GM12878 (cell line): ENCODE results near the gene HEPACAM. TPM values are rescaled to one million over a fixed set of nuclear protein-coding genes. Genes with fewer than 3 reads are reported as not detected.

Experiments
- ATAC-seq: fragments of 200-7000 bp; cut with Tn5 transposase; 3 replicates; pipeline ENCODE4 v1.9.1; 2020; ENCODE audit warnings: mild to moderate bottlenecking, moderate library complexity
- BruUV-seq: library from RNA; stranded (reverse); fragments of 400-500 nt; replicated peaks from 2 replicates; lab custom pipeline; 2021; lab: Mats Ljungman, UMichigan
- CTCF ChIA-PET: fragments of 300-600 bp; sonication (Branson Sonifier 250); formaldehyde crosslinking; extraction: SDS; loops from one replicate; lab custom pipeline; 2021; ENCODE audit warnings: inconsistent platforms; lab: Yijun Ruan, JAX
- POLR2A ChIA-PET: fragments of 350-600 bp; formaldehyde crosslinking; extraction: SDS; loops from one replicate; lab custom pipeline; 2021; ENCODE audit warnings: inconsistent platforms; lab: Charles Lee
- RAD21 ChIA-PET: fragments of 300-600 bp; sonication (Branson Sonifier 250); formaldehyde crosslinking; loops from one replicate; lab custom pipeline; 2023; ENCODE audit warnings: antibody characterized with exemption; ENCODE audit not compliant: unreplicated experiment; lab: Charles Lee
- SMC1A ChIA-PET: fragments of 300-600 bp; sonication (Branson Sonifier 250); formaldehyde crosslinking; loops from one replicate; lab custom pipeline; 2023; ENCODE audit not compliant: unreplicated experiment, uncharacterized antibody; lab: Charles Lee
- DNase-seq: peaks from one replicate; pipeline ENCODE4 v3.0.0-alpha.2; 2011; ENCODE audit warnings: low read depth, low spot score
- FAIRE-seq: peaks from 3 replicates; lab custom pipeline; 2011; peaks lifted over from hg19 to GRCh38; lab: Jason Lieb, UNC
- H2AFZ ChIP-seq: 2 replicates; pipeline ENCODE4 v1.6.0; 2011; ENCODE audit warnings: low read depth, low read length, control low read depth; ENCODE audit not compliant: control insufficient read depth
- H3K27ac ChIP-seq: 2 replicates; pipeline ENCODE4 v1.5.1; 2011; ENCODE audit warnings: control low read depth; ENCODE audit not compliant: control insufficient read depth, insufficient read depth
- H3K27me3 ChIP-seq, 2 experiments: replicated peaks in 1 of 2; 2 replicates each; pipeline versions ENCODE4 v1.6.0 to v1.6.1; 2011; ENCODE audit warnings: low read length in 1 of 2; ENCODE audit not compliant: control insufficient read depth in 2 of 2, insufficient read depth in 2 of 2
- H3K36me3 ChIP-seq, 2 experiments: 2 replicates each; pipeline ENCODE4 v1.5.1; 2011; ENCODE audit warnings: low read length in 1 of 2; ENCODE audit not compliant: control insufficient read depth in 2 of 2, insufficient read depth in 2 of 2
- H3K4me1 ChIP-seq: 2 replicates; pipeline ENCODE4 v1.6.1; 2011; ENCODE audit warnings: mild to moderate bottlenecking, low read length, moderate library complexity, mixed read lengths; ENCODE audit not compliant: control insufficient read depth, insufficient read depth
- H3K4me2 ChIP-seq: 2 replicates; pipeline ENCODE4 v1.6.0; 2011; ENCODE audit warnings: control low read depth; ENCODE audit not compliant: control insufficient read depth, insufficient read depth
- H3K4me3 ChIP-seq: fragments of 200-600 bp; sonication (generic); 2 replicates; pipeline ENCODE4 v1.5.1; 2016
- H3K79me2 ChIP-seq: 2 replicates; pipeline ENCODE4 v1.6.0; 2011; ENCODE audit warnings: low read length; ENCODE audit not compliant: control insufficient read depth, insufficient read depth
- H3K9ac ChIP-seq: 2 replicates; pipeline ENCODE4 v1.8.0; 2011; ENCODE audit warnings: low read length, control low read depth, mixed read lengths; ENCODE audit not compliant: control insufficient read depth, insufficient read depth
- H3K9me3 ChIP-seq: replicated peaks from 3 replicates; pipeline ENCODE4 v1.5.1; 2011; ENCODE audit warnings: mild to moderate bottlenecking, low read length; ENCODE audit not compliant: control insufficient read depth, insufficient read depth
- H4K20me1 ChIP-seq: 2 replicates; pipeline ENCODE4 v1.6.0; 2011; ENCODE audit not compliant: control insufficient read depth, insufficient read depth
- BRCA1 ChIP-seq: IDR thresholded peaks from 2 replicates; pipeline ENCODE4 v1.6.1; 2011; ENCODE audit warnings: low read depth, low read length, improper control_type of control experiment
- CHD1 ChIP-seq: IDR thresholded peaks from 2 replicates; pipeline ENCODE4 v1.6.1; 2012; ENCODE audit warnings: low read depth, low read length, improper control_type of control experiment
- CHD4 ChIP-seq: fragments of 200-600 bp; sonication (generic); IDR thresholded peaks from 2 replicates; pipeline ENCODE4 v1.6.1; 2016; ENCODE audit warnings: mild to moderate bottlenecking
- DPF2 ChIP-seq: fragments of 450-650 bp; IDR thresholded peaks from 2 replicates; pipeline ENCODE4 v1.6.1; 2017; ENCODE audit warnings: mild to moderate bottlenecking
- EED ChIP-seq: sonication (generic); IDR thresholded peaks from 2 replicates; pipeline ENCODE4 v1.6.1; 2016; ENCODE audit warnings: antibody characterized with exemption, low read depth
- ETV6 ChIP-seq, 2 experiments: fragments of 450-650 bp in 1 of 2; IDR thresholded peaks in 1 of 2; conservative IDR thresholded peaks in 1 of 2; 2 replicates each; pipeline ENCODE4 v1.6.1; 2014; ENCODE audit warnings: antibody characterized with exemption in 1 of 2, borderline replicate concordance in 1 of 2, low read depth in 1 of 2, mild to moderate bottlenecking in 1 of 2, moderate library complexity in 1 of 2
- GABPA ChIP-seq: IDR thresholded peaks from 2 replicates; pipeline ENCODE4 v1.6.1; 2014; ENCODE audit warnings: antibody characterized with exemption, low read depth, mild to moderate bottlenecking, inconsistent platforms
- HDGF ChIP-seq: fragments of 450-650 bp; IDR thresholded peaks from 2 replicates; pipeline ENCODE4 v1.6.1; 2016; ENCODE audit warnings: antibody characterized with exemption
- KLF5 ChIP-seq: fragments of 450-650 bp; IDR thresholded peaks from 2 replicates; pipeline ENCODE4 v1.6.1; 2014; ENCODE audit warnings: mild to moderate bottlenecking; ENCODE audit not compliant: partially characterized antibody
- POLR2AphosphoS2 ChIP-seq: IDR thresholded peaks from 2 replicates; pipeline ENCODE4 v1.6.1; 2011; ENCODE audit warnings: low read depth, mild to moderate bottlenecking, low read length, improper control_type of control experiment, moderate library complexity
- POLR2AphosphoS5 ChIP-seq: IDR thresholded peaks from 2 replicates; pipeline ENCODE4 v1.6.1; 2011; ENCODE audit warnings: mild to moderate bottlenecking, low read length, inconsistent platforms
- POU2F2 ChIP-seq: IDR thresholded peaks from 3 replicates; pipeline ENCODE4 v1.6.1; 2011; ENCODE audit warnings: low read depth, mild to moderate bottlenecking, low read length, borderline replicate concordance
- WGBS: methylation state at CpG from one replicate; pipeline ENCODE4 v1.1.6; 2016; ENCODE audit warnings: low lambda C conversion rate; ENCODE audit not compliant: insufficient replicate concordance, insufficient coverage; ENCODE audit errors: missing lambda C conversion rate; 5-methylcytosine and 5-hydroxymethylcytosine counted together
- in situ Hi-C: fragments of 300-500 bp; cut with MboI; formaldehyde crosslinking; loops from 9 replicates; pipeline ENCODE4 v1.14.3; 2018; ENCODE audit warnings: mixed read lengths
- intact Hi-C: fragments of 100-400 bp; cut with micrococcal nuclease; formaldehyde crosslinking; loops from one replicate; pipeline ENCODE4 v1.14.2; 2022; ENCODE audit not compliant: unreplicated experiment
- polyA plus RNA-seq, 11 experiments: library from polyadenylated mRNA; depleted of rRNA in 4 of 11; unstranded in 6 of 11; stranded (reverse) in 5 of 11; fragments of >200 nt; fragmentation: Nextera tagmentation in 4 of 11; fragmentation: Illumina TruSeq in 1 of 11; extraction: Ambion mirVana in 4 of 11; extraction: Trizol in 1 of 11; gene quantifications; 1 replicate in 1 of 11; 2 replicates in 10 of 11; pipeline versions ENCODE4 v1.2.1 to v1.2.3, GENCODE V29; 2011 to 2016; ENCODE audit warnings: inconsistent platforms in 2 of 11, missing spikeins in 2 of 11, low read depth in 1 of 11
- total RNA-seq, 4 experiments: library from RNA; depleted of rRNA in 3 of 4; stranded (reverse); fragments of >200 nt in 3 of 4; fragmentation: Illumina TruSeq in 1 of 4; extraction: Trizol in 1 of 4; gene quantifications; 2 replicates each; pipeline versions ENCODE4 v1.2.1 to v1.2.3, GENCODE V29; 2013 to 2021
- TF ChIP-seq, protein P1 (sequence below): IDR thresholded peaks from 2 replicates; pipeline ENCODE4 v1.6.1; 2011; ENCODE audit warnings: low read depth, low read length, improper control_type of control experiment, borderline replicate concordance
- TF ChIP-seq, protein P2 (sequence below): fragments of 450-650 bp; IDR thresholded peaks from 2 replicates; pipeline ENCODE4 v1.6.1; 2016; ENCODE audit warnings: mild to moderate bottlenecking
- TF ChIP-seq, protein P3 (sequence below): fragments of 450-650 bp; IDR thresholded peaks from 2 replicates; pipeline ENCODE4 v1.6.1; 2017; ENCODE audit warnings: mild to moderate bottlenecking
- TF ChIP-seq, protein P4 (sequence below): fragments of 450-650 bp; IDR thresholded peaks from 2 replicates; pipeline ENCODE4 v1.6.1; 2017; ENCODE audit warnings: low read depth, mild to moderate bottlenecking, moderate library complexity

The HEPACAM gene
- total and polyA plus RNA-seq, 10 of the 15 experiments (the other 5 are each of a cell fraction or from before 2014, with no cell fraction given), result 0.03 TPM; not detected in 9

DNA sequence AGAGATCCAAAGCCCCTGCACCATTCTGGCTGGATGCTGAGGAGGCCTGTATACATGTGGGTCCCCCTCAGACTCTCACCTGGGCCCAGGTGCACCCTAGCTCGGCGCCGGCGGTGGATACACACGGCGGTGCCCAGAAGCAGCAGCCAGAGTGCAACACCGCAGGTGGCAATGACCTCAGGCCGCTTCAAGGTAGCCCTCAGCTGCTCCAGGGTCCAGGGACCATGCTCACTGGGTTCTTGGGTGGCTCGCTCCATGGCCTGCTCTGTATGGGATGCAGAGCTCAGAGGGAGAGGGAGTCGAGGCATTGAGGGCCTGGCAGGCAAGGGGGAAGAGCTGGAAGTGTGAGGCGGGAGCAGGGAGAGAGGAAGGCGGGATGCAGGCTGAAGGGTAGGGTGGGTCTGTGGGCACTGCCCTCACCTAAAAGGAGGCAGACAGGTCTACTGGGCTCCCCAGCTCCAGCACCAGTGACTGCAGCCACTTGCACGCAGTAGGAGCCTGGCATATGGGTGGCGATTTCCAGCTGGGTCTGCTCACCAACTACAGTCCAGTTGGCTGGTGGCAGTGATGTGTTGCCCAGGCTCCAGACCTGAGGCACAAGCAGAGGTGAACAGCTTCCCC is 42.0 kb downstream of the HEPACAM start:
- RAD21 ChIA-PET, result no interaction called here
- TF ChIP-seq POU2F2, result no peak
- no peak for TF ChIP-seq HDGF
- no peak for TF ChIP-seq BRCA1
- TF ChIP-seq, protein P1, sequence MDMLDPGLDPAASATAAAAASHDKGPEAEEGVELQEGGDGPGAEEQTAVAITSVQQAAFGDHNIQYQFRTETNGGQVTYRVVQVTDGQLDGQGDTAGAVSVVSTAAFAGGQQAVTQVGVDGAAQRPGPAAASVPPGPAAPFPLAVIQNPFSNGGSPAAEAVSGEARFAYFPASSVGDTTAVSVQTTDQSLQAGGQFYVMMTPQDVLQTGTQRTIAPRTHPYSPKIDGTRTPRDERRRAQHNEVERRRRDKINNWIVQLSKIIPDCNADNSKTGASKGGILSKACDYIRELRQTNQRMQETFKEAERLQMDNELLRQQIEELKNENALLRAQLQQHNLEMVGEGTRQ, result no peak
- TF ChIP-seq ETV6 (conservative IDR thresholded peaks at IDR 0.05 in 1 of 2, IDR thresholded peaks at IDR 0.05 in 1 of 2; ENCODE audit: borderline replicate concordance in 1 of 2, low read depth in 1 of 2), result no peak
- no peak for TF ChIP-seq EED
- no peak for TF ChIP-seq DPF2
- TF ChIP-seq POLR2AphosphoS5, result no peak
- TF ChIP-seq GABPA, result no peak
- no peak for TF ChIP-seq KLF5
- TF ChIP-seq, protein P2, sequence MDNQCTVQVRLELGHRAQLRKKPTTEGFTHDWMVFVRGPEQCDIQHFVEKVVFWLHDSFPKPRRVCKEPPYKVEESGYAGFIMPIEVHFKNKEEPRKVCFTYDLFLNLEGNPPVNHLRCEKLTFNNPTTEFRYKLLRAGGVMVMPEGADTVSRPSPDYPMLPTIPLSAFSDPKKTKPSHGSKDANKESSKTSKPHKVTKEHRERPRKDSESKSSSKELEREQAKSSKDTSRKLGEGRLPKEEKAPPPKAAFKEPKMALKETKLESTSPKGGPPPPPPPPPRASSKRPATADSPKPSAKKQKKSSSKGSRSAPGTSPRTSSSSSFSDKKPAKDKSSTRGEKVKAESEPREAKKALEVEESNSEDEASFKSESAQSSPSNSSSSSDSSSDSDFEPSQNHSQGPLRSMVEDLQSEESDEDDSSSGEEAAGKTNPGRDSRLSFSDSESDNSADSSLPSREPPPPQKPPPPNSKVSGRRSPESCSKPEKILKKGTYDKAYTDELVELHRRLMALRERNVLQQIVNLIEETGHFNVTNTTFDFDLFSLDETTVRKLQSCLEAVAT, result no peak
- TF ChIP-seq, protein P3, sequence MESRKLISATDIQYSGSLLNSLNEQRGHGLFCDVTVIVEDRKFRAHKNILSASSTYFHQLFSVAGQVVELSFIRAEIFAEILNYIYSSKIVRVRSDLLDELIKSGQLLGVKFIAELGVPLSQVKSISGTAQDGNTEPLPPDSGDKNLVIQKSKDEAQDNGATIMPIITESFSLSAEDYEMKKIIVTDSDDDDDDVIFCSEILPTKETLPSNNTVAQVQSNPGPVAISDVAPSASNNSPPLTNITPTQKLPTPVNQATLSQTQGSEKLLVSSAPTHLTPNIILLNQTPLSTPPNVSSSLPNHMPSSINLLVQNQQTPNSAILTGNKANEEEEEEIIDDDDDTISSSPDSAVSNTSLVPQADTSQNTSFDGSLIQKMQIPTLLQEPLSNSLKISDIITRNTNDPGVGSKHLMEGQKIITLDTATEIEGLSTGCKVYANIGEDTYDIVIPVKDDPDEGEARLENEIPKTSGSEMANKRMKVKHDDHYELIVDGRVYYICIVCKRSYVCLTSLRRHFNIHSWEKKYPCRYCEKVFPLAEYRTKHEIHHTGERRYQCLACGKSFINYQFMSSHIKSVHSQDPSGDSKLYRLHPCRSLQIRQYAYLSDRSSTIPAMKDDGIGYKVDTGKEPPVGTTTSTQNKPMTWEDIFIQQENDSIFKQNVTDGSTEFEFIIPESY, result no peak
- no peak for TF ChIP-seq CHD1
- no peak for TF ChIP-seq POLR2AphosphoS2
- TF ChIP-seq, protein P4, sequence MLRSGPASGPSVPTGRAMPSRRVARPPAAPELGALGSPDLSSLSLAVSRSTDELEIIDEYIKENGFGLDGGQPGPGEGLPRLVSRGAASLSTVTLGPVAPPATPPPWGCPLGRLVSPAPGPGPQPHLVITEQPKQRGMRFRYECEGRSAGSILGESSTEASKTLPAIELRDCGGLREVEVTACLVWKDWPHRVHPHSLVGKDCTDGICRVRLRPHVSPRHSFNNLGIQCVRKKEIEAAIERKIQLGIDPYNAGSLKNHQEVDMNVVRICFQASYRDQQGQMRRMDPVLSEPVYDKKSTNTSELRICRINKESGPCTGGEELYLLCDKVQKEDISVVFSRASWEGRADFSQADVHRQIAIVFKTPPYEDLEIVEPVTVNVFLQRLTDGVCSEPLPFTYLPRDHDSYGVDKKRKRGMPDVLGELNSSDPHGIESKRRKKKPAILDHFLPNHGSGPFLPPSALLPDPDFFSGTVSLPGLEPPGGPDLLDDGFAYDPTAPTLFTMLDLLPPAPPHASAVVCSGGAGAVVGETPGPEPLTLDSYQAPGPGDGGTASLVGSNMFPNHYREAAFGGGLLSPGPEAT, result no peak
- TF ChIP-seq CHD4, result no peak
- ATAC-seq (no peak), DNase-seq (no peak), FAIRE-seq (no peak)
- no peaks in the 10 kb centered on the region for H3K4me1 ChIP-seq
- POLR2A ChIA-PET, result no interaction called here
- H3K9me3 ChIP-seq, result no peaks in the 10 kb centered on the region
- H4K20me1 ChIP-seq, result no peaks in the 10 kb centered on the region
- in situ Hi-C loops (no loop called here), intact Hi-C loops (no loop called here)
- SMC1A ChIA-PET, result interaction anchor here (1.3 kb wide), 1 partner anchor 452 kb away, joined by 3 read pairs; no protein-coding TSS in a partner anchor
- H3K36me3 ChIP-seq, result no peaks in the 10 kb centered on the region
- H3K27ac ChIP-seq, result no peak overlapping the region
- CTCF ChIA-PET, result no interaction called here
- H3K27me3 ChIP-seq, result peaks cover 0 to 3% of the 10 kb centered on the region in 2 experiments; a peak in 2 of 4 replicates
- no peak overlapping the region for H3K9ac ChIP-seq
- no peaks in the 10 kb centered on the region for H3K79me2 ChIP-seq
- no peak overlapping the region for H2AFZ ChIP-seq
- no peak overlapping the region for H3K4me2 ChIP-seq
- 42% methylated on average over 12 of the region's 14 CpGs for WGBS
- H3K4me3 ChIP-seq, result no peak overlapping the region
- no TSS peak for BruUV-seq
